ENCODE measurements around the gene TTC39B.
A peak's percentile ranks its signal among the peaks of the same experiment; 100 is the strongest.

TTC39B gene

DNA sequence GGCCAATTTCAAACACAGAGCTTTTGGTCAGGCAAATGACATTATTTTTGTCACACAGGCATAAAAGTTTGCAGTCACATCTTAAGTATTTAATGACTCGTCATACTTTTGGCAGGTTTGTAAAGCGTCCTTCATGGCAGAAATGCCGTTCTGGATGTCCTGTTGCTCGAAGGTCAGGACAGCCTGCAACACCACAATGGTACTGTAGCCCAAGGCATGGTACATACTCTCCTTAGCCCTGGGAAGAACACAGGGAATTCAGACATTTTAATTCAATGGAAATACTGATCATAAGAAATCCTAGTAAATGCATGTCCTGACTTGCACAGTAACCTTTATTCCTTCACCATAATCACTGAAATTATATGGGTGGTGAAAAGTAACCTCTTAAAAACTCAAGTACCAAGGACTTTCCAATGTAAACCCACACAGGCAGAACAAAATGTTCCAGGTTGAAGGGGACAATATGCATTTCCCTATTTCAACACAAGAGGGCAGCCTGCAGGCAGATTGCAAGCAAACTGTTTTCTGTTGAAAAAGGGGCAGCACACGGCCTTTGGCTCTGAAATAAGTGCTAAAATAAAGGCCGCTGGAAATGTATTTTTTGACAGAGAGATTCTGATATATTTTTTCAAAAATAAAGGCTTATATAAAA is 95.7 kb downstream of the TTC39B start:
- TF ChIP-seq, protein P1, sequence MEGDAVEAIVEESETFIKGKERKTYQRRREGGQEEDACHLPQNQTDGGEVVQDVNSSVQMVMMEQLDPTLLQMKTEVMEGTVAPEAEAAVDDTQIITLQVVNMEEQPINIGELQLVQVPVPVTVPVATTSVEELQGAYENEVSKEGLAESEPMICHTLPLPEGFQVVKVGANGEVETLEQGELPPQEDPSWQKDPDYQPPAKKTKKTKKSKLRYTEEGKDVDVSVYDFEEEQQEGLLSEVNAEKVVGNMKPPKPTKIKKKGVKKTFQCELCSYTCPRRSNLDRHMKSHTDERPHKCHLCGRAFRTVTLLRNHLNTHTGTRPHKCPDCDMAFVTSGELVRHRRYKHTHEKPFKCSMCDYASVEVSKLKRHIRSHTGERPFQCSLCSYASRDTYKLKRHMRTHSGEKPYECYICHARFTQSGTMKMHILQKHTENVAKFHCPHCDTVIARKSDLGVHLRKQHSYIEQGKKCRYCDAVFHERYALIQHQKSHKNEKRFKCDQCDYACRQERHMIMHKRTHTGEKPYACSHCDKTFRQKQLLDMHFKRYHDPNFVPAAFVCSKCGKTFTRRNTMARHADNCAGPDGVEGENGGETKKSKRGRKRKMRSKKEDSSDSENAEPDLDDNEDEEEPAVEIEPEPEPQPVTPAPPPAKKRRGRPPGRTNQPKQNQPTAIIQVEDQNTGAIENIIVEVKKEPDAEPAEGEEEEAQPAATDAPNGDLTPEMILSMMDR (IDR thresholded peaks at IDR 0.05) = peak; percentile 74
- Histone ChIP-seq H3K9me3 (ENCODE audit: control insufficient read depth, low read length) (no peaks in the 10 kb centered on the region), H3K27ac (no peak overlapping the region), H2AFZ (no peak overlapping the region), H3K27me3 (ENCODE audit: control insufficient read depth, insufficient read depth, low read length) (no peaks in the 10 kb centered on the region), H3K36me3 (ENCODE audit: control insufficient read depth, insufficient read depth, low read length) (no peaks in the 10 kb centered on the region), H3K4me1 (no peaks in the 10 kb centered on the region), H3K79me2 (no peaks in the 10 kb centered on the region), H3K4me3 (ENCODE audit: low read depth, low read length) (no peak overlapping the region), H3K9ac (no peak overlapping the region), H3K4me2 (ENCODE audit: low read length) (no peak overlapping the region)

DNA sequence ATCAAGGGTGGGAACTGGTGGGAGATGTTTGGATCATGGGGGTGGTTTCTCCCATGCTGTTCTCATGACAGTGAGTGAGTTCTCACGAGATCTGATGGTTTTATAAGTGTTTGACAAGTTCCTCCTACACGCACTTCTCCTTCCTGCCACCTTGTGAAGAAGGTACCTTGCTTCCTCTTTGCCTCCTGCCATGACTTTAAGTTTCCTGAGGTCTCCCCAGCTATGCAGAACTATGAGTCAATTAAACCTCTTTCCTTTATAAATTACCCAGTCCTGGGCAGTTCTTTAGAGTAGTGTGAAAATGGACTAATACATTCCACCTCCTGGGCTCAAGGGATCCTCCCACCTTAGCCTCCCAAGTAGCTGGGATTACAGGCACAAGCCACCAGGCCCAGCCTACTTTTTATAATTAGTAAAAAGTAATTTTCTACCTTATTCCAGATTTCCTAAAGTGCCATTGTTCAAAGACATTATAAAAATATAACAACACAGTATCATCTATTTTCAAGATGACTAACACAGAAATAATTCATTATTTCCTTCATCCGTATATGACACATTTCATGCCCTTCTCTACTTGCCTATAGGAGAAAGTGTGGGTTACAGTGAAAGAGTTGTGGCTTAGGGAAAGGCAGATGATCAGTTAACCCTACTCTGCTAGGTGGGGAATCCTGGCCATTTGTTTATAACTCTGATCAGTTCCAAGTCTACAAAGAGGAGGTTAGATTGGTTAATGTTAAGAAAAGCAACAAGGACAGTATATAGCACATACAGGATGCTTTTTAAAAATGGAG is 99.9 kb downstream of the TTC39B start:
- Histone ChIP-seq H3K9ac (no peak overlapping the region), H3K4me2 (ENCODE audit: low read length) (no peak overlapping the region), H3K4me1 (no peaks in the 10 kb centered on the region), H3K79me2 (no peaks in the 10 kb centered on the region), H3K4me3 (ENCODE audit: low read depth, low read length) (no peak overlapping the region), H3K27ac (no peak overlapping the region), H3K9me3 (ENCODE audit: control insufficient read depth, low read length) (no peaks in the 10 kb centered on the region), H3K36me3 (ENCODE audit: control insufficient read depth, insufficient read depth, low read length) (no peaks in the 10 kb centered on the region), H2AFZ (no peak overlapping the region), H3K27me3 (ENCODE audit: control insufficient read depth, insufficient read depth, low read length) (no peaks in the 10 kb centered on the region)
- TF ChIP-seq, protein P1 (IDR thresholded peaks at IDR 0.05) = no peak

GRCh38 chr9:15205632-15206420 is 101.2 kb downstream of the TTC39B start:
- TF ChIP-seq, protein P1 (IDR thresholded peaks at IDR 0.05) = no peak
- H3K36me3 ChIP-seq (ENCODE audit: control insufficient read depth, insufficient read depth, low read length) = no peaks in the 10 kb centered on the region
- no peaks in the 10 kb centered on the region for H3K4me1 ChIP-seq
- H3K27ac ChIP-seq = no peak overlapping the region
- no peaks in the 10 kb centered on the region for H3K79me2 ChIP-seq
- H3K9me3 ChIP-seq (ENCODE audit: control insufficient read depth, low read length) = no peaks in the 10 kb centered on the region
- H2AFZ ChIP-seq = no peak overlapping the region
- no peak overlapping the region for H3K4me2 ChIP-seq (ENCODE audit: low read length)
- no peaks in the 10 kb centered on the region for H3K27me3 ChIP-seq (ENCODE audit: control insufficient read depth, insufficient read depth, low read length)
- no peak overlapping the region for H3K9ac ChIP-seq
- H3K4me3 ChIP-seq (ENCODE audit: low read depth, low read length) = no peak overlapping the region

- H3K4me3 ChIP-seq (ENCODE audit: low read depth, low read length) = no peak overlapping the region
- H3K4me1 ChIP-seq = no peaks in the 10 kb centered on the region
- no peak overlapping the region for H3K4me2 ChIP-seq (ENCODE audit: low read length)
- no peaks in the 10 kb centered on the region for H3K9me3 ChIP-seq (ENCODE audit: control insufficient read depth, low read length)
- H3K36me3 ChIP-seq (ENCODE audit: control insufficient read depth, insufficient read depth, low read length) = no peaks in the 10 kb centered on the region
- no peak overlapping the region for H2AFZ ChIP-seq
- H3K79me2 ChIP-seq = no peaks in the 10 kb centered on the region
- no peak overlapping the region for H3K9ac ChIP-seq
- TF ChIP-seq, protein P1 (IDR thresholded peaks at IDR 0.05) = no peak
- H3K27me3 ChIP-seq (ENCODE audit: control insufficient read depth, insufficient read depth, low read length) = no peaks in the 10 kb centered on the region
- H3K27ac ChIP-seq = no peak overlapping the region
These were observed 103.4 kb downstream of the TTC39B start for GRCh38 chr9:15203581-15203980.
